HepG2 (cell line): ENCODE results near the gene SNRPB2. TPM values are rescaled to one million over a fixed set of nuclear protein-coding genes. Genes with fewer than 3 reads are reported as not detected.
A peak's percentile ranks its signal among the peaks of the same experiment; 100 is the strongest.

Experiments used
- ARNT2 ChIP-seq: sonication (generic); formaldehyde crosslinking; IDR thresholded peaks from 2 replicates; pipeline ENCODE4 v1.8.0; 2022; ENCODE audit warnings: mild to moderate bottlenecking, low read depth, missing genetic modification reagents, moderate library complexity
- JUND ChIP-seq: sonication (generic); formaldehyde crosslinking; IDR thresholded peaks from 2 replicates; pipeline ENCODE4 v1.8.0; 2022; ENCODE audit warnings: mild to moderate bottlenecking, missing genetic modification reagents
- KLF13 ChIP-seq: sonication (generic); formaldehyde crosslinking; IDR thresholded peaks from 2 replicates; pipeline ENCODE4 v1.4.0; 2020; ENCODE audit warnings: mild to moderate bottlenecking, missing genetic modification reagents
- MEF2D ChIP-seq: sonication (generic); formaldehyde crosslinking; IDR thresholded peaks from 2 replicates; pipeline ENCODE4 v1.5.1; 2020; ENCODE audit warnings: mild to moderate bottlenecking, missing genetic modification reagents
- MTF1 ChIP-seq: sonication (generic); formaldehyde crosslinking; IDR thresholded peaks from 2 replicates; pipeline ENCODE4 v1.5.0; 2020; ENCODE audit warnings: missing genetic modification reagents
- SAFB2 ChIP-seq: sonication (generic); formaldehyde crosslinking; IDR thresholded peaks from 2 replicates; pipeline ENCODE4 v1.5.1; 2020; ENCODE audit warnings: missing genetic modification reagents, low read depth, mild to moderate bottlenecking, borderline replicate concordance
- STAT5B ChIP-seq: sonication (generic); formaldehyde crosslinking; IDR thresholded peaks from 2 replicates; pipeline ENCODE4 v1.4.0; 2020; ENCODE audit warnings: missing genetic modification reagents
- SYNCRIP ChIP-seq: fragments of 200-400 bp; formaldehyde crosslinking; IDR thresholded peaks from 2 replicates; pipeline ENCODE4 v1.6.1; 2018; ENCODE audit warnings: mild to moderate bottlenecking, low read depth, low read length; ENCODE audit not compliant: insufficient read depth
- TGIF2 ChIP-seq: IDR thresholded peaks from 2 replicates; pipeline ENCODE4 v1.6.1; 2016; ENCODE audit warnings: control low read depth, missing compliant biosample characterization
- ZBTB7B ChIP-seq: sonication (generic); formaldehyde crosslinking; IDR thresholded peaks from 2 replicates; pipeline ENCODE4 v1.4.0; 2020; ENCODE audit warnings: missing genetic modification reagents
- ZNF260 ChIP-seq: sonication (generic); formaldehyde crosslinking; IDR thresholded peaks from 2 replicates; pipeline ENCODE4 v1.4.0; 2020; ENCODE audit warnings: missing genetic modification reagents, low read depth, mild to moderate bottlenecking, borderline replicate concordance
- ZNF724P ChIP-seq: sonication (generic); formaldehyde crosslinking; IDR thresholded peaks from 2 replicates; pipeline ENCODE4 v1.8.0; 2022; ENCODE audit warnings: missing genetic modification reagents, borderline replicate concordance
- polyA plus RNA-seq, 8 experiments: library from polyadenylated mRNA; depleted of rRNA in 3 of 8; stranded (reverse) in 7 of 8; unstranded in 1 of 8; fragments of >200 nt; fragmentation: Illumina TruSeq in 4 of 8; extraction: Trizol in 4 of 8; gene quantifications; 2 replicates each; pipeline versions ENCODE4 v1.2.1 to v1.2.3, GENCODE V29; 2011 to 2016; ENCODE audit warnings: low read depth in 4 of 8, missing spikeins in 1 of 8, mixed read lengths in 1 of 8; ENCODE audit not compliant: insufficient read depth in 1 of 8
- total RNA-seq, 5 experiments: library from RNA; depleted of rRNA; stranded (reverse); fragments of >200 nt; fragmentation: Illumina TruSeq; extraction: Trizol; gene quantifications; 2 replicates each; pipeline ENCODE4 v1.2.3, GENCODE V29; 2016; ENCODE audit warnings: low read depth in 1 of 5
- TF ChIP-seq, protein P1 (sequence below): IDR thresholded peaks from 2 replicates; pipeline ENCODE4 v1.6.1; 2016; ENCODE audit warnings: mild to moderate bottlenecking, missing biosample characterization, missing genetic modification reagents
- TF ChIP-seq, protein P2 (sequence below): sonication (generic); formaldehyde crosslinking; IDR thresholded peaks from 2 replicates; pipeline ENCODE4 v1.4.0; 2020; ENCODE audit warnings: missing genetic modification reagents
- TF ChIP-seq, protein P3 (sequence below): sonication (generic); formaldehyde crosslinking; IDR thresholded peaks from 2 replicates; pipeline ENCODE4 v1.4.0; 2020; ENCODE audit warnings: missing genetic modification reagents, borderline replicate concordance
- TF ChIP-seq, protein P4 (sequence below): sonication (generic); formaldehyde crosslinking; IDR thresholded peaks from 2 replicates; pipeline ENCODE4 v1.4.0; 2020; ENCODE audit warnings: missing genetic modification reagents, low read depth, mild to moderate bottlenecking, borderline replicate concordance
- TF ChIP-seq, protein P5 (sequence below): sonication (generic); formaldehyde crosslinking; IDR thresholded peaks from 2 replicates; pipeline ENCODE4 v1.4.0; 2020; ENCODE audit warnings: missing genetic modification reagents
- TF ChIP-seq, protein P6 (sequence below): sonication (generic); formaldehyde crosslinking; IDR thresholded peaks from 2 replicates; pipeline ENCODE4 v1.5.0; 2020; ENCODE audit warnings: missing genetic modification reagents

The SNRPB2 gene
- total and polyA plus RNA-seq, 2 of the 13 experiments (the other 11 are each of a cell fraction or from before 2014, with no cell fraction given): 107 to 204 TPM

DNA sequence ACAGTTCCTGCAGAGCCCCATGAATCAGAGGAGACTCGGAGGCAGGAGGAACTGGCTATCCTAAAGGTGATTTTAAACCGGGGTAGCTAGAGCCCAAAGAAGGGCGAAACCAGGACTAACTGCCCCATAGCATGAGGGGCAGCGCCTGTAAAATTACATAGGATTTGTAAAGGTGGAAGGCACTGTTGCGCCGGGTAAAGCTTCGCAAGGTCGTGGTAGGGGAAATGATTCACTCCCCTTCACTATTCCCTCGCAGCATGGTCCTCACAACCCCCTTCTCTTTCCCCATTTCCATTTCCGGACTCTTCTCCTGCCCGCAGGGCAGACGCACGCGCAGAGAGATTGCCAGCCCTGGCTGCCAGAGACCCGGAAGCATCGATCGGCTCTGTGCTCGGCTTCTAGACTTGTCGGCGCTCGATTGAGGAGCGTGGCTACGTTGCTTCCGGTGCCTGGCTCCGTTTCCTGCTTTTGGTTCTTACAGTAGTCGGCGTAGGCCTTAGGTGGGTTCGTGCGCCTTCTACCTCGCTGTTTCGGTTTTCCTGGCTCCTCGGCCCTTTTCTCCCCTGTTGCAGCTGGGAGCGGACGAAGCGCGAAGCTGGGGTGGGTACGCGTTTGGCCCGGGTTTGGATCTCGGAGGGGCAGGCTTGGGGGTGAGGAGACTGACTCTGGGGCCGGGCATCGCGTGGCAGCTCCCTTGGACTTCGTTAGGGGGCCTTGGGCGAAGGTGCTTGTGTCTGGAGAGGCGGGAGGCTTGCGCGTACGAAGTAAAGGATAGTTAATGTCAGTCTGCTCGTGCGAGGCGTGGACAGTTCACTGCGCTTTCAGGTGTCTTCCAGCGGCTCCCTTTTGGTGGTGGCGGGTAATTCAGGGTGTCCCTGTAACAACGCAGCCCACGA is at the start of gene SNRPB2 (continued):
- TF ChIP-seq, protein P1, sequence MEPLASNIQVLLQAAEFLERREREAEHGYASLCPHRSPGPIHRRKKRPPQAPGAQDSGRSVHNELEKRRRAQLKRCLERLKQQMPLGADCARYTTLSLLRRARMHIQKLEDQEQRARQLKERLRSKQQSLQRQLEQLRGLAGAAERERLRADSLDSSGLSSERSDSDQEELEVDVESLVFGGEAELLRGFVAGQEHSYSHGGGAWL (CRISPR knock-in tag): peak; percentile 96
- TF ChIP-seq MTF1 (CRISPR knock-in tag) (peak; percentile 57; the same call in 1 of the 2 replicates), KLF13 (peak; percentile 84), STAT5B (CRISPR knock-in tag) (peak; percentile 87; the same call in 1 of the 2 replicates), ARNT2 (CRISPR knock-in tag) (peak; percentile 98), ZNF260 (no peak), MEF2D (CRISPR knock-in tag) (peak; percentile 80), JUND (peak; percentile 77; the same call in 1 of the 2 replicates), ZNF724P (CRISPR knock-in tag) (peak; percentile 98), SAFB2 (CRISPR knock-in tag) (peak; percentile 94), TGIF2 (CRISPR knock-in tag) (peak; percentile 95), SYNCRIP (no peak), ZBTB7B (CRISPR knock-in tag) (peak; percentile 92)
- TF ChIP-seq, protein P2, sequence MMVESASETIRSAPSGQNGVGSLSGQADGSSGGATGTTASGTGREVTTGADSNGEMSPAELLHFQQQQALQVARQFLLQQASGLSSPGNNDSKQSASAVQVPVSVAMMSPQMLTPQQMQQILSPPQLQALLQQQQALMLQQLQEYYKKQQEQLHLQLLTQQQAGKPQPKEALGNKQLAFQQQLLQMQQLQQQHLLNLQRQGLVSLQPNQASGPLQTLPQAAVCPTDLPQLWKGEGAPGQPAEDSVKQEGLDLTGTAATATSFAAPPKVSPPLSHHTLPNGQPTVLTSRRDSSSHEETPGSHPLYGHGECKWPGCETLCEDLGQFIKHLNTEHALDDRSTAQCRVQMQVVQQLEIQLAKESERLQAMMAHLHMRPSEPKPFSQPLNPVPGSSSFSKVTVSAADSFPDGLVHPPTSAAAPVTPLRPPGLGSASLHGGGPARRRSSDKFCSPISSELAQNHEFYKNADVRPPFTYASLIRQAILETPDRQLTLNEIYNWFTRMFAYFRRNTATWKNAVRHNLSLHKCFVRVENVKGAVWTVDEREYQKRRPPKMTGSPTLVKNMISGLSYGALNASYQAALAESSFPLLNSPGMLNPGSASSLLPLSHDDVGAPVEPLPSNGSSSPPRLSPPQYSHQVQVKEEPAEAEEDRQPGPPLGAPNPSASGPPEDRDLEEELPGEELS (CRISPR knock-in tag): peak; percentile 77; the same call in 1 of the 2 replicates
- TF ChIP-seq, protein P3, sequence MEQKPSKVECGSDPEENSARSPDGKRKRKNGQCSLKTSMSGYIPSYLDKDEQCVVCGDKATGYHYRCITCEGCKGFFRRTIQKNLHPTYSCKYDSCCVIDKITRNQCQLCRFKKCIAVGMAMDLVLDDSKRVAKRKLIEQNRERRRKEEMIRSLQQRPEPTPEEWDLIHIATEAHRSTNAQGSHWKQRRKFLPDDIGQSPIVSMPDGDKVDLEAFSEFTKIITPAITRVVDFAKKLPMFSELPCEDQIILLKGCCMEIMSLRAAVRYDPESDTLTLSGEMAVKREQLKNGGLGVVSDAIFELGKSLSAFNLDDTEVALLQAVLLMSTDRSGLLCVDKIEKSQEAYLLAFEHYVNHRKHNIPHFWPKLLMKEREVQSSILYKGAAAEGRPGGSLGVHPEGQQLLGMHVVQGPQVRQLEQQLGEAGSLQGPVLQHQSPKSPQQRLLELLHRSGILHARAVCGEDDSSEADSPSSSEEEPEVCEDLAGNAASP: peak; percentile 82
- TF ChIP-seq, protein P4, sequence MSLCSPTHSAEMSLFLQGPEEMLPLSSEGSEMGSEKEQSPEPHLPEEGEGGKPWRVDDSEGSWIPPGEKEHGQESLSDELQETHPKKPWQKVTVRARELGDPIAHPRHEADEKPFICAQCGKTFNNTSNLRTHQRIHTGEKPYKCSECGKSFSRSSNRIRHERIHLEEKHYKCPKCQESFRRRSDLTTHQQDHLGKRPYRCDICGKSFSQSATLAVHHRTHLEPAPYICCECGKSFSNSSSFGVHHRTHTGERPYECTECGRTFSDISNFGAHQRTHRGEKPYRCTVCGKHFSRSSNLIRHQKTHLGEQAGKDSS (CRISPR knock-in tag): peak; percentile 98
- TF ChIP-seq, protein P5, sequence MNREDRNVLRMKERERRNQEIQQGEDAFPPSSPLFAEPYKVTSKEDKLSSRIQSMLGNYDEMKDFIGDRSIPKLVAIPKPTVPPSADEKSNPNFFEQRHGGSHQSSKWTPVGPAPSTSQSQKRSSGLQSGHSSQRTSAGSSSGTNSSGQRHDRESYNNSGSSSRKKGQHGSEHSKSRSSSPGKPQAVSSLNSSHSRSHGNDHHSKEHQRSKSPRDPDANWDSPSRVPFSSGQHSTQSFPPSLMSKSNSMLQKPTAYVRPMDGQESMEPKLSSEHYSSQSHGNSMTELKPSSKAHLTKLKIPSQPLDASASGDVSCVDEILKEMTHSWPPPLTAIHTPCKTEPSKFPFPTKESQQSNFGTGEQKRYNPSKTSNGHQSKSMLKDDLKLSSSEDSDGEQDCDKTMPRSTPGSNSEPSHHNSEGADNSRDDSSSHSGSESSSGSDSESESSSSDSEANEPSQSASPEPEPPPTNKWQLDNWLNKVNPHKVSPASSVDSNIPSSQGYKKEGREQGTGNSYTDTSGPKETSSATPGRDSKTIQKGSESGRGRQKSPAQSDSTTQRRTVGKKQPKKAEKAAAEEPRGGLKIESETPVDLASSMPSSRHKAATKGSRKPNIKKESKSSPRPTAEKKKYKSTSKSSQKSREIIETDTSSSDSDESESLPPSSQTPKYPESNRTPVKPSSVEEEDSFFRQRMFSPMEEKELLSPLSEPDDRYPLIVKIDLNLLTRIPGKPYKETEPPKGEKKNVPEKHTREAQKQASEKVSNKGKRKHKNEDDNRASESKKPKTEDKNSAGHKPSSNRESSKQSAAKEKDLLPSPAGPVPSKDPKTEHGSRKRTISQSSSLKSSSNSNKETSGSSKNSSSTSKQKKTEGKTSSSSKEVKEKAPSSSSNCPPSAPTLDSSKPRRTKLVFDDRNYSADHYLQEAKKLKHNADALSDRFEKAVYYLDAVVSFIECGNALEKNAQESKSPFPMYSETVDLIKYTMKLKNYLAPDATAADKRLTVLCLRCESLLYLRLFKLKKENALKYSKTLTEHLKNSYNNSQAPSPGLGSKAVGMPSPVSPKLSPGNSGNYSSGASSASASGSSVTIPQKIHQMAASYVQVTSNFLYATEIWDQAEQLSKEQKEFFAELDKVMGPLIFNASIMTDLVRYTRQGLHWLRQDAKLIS (CRISPR knock-in tag): peak; percentile 86
- TF ChIP-seq, protein P6, sequence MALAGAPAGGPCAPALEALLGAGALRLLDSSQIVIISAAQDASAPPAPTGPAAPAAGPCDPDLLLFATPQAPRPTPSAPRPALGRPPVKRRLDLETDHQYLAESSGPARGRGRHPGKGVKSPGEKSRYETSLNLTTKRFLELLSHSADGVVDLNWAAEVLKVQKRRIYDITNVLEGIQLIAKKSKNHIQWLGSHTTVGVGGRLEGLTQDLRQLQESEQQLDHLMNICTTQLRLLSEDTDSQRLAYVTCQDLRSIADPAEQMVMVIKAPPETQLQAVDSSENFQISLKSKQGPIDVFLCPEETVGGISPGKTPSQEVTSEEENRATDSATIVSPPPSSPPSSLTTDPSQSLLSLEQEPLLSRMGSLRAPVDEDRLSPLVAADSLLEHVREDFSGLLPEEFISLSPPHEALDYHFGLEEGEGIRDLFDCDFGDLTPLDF (CRISPR knock-in tag): peak; percentile 81
